Measurements from ENCODE around the gene TMEM184B.
"Not testable (repeated sequence)": the region's sequence is repeated elsewhere in the genome, so short reads cannot be mapped to it uniquely, and the experiment has no call there.

The TMEM184B gene

GRCh38 chr22:38246046-38246658 lies 26.7 kb downstream of the TMEM184B start:
- no peak for DNase-seq

- DNase-seq, result no peak
Measured at GRCh38 chr22:38244106-38244505, 28.7 kb downstream of the TMEM184B start.

GRCh38 chr22:38243007-38243765 lies 29.6 kb downstream of the TMEM184B start:
- peak; percentile 90 for DNase-seq

- peak; percentile 45 for DNase-seq
Measured at GRCh38 chr22:38240734-38241252, 32.0 kb downstream of the TMEM184B start.

- DNase-seq, result no peak
Measured at GRCh38 chr22:38239101-38239761, 33.6 kb downstream of the TMEM184B start.

- DNase-seq, result no peak
Measured at GRCh38 chr22:38238519-38239071, 34.2 kb downstream of the TMEM184B start.

- no peak for DNase-seq
Measured at GRCh38 chr22:38236786-38237185, 36.0 kb downstream of the TMEM184B start.

- no peak for DNase-seq
Measured at GRCh38 chr22:38235240-38235850, 37.5 kb downstream of the TMEM184B start.

GRCh38 chr22:38233856-38234255 lies 39.0 kb downstream of the TMEM184B start:
- not testable (repeated sequence) for DNase-seq

GRCh38 chr22:38233427-38233826 lies 39.4 kb downstream of the TMEM184B start:
- no peak for DNase-seq

- DNase-seq, result no peak
Measured at GRCh38 chr22:38232196-38232595, 40.6 kb downstream of the TMEM184B start.

GRCh38 chr22:38230916-38231315 lies 41.9 kb downstream of the TMEM184B start:
- DNase-seq, result no peak

- peak; percentile 54 for DNase-seq
Measured at GRCh38 chr22:38230108-38230825, 42.5 kb downstream of the TMEM184B start.

- DNase-seq, result peak; percentile 49
Measured at GRCh38 chr22:38228873-38229740, 43.7 kb downstream of the TMEM184B start.

GRCh38 chr22:38228326-38228872 lies 44.4 kb downstream of the TMEM184B start:
- no peak for DNase-seq

GRCh38 chr22:38226853-38227649 lies 45.8 kb downstream of the TMEM184B start:
- no peak for DNase-seq

- DNase-seq, result no peak
Measured at GRCh38 chr22:38223289-38223960, 49.4 kb downstream of the TMEM184B start.

GRCh38 chr22:38222797-38223119 lies 50.1 kb downstream of the TMEM184B start:
- DNase-seq, result no peak

Measured in NCI-H82 (cell line).